Germinal center (tissue), 1 donor: ENCODE results near the gene GAPDHS.
A peak's percentile ranks its signal among the peaks of the same experiment; 100 is the strongest.

Experiments
- DNase-seq: peaks from one replicate; pipeline ENCODE4 v3.0.0; 2012; ENCODE audit warnings: mixed read lengths, low spot score

Gene GAPDHS

GRCh38 chr19:35510626-35510964 lies 22.7 kb upstream of the GAPDHS start:
- DNase-seq = no peak

GRCh38 chr19:35511337-35511736 lies 21.9 kb upstream of the GAPDHS start:
- DNase-seq = no peak

GRCh38 chr19:35512831-35513627 lies 20.2 kb upstream of the GAPDHS start:
- no peak for DNase-seq

- DNase-seq = no peak
Observed at GRCh38 chr19:35513628-35514281, 19.5 kb upstream of the GAPDHS start, which contains the start of gene DMKN. TSS of gene DMKN (minus strand) at chr19:35513649. CDS start at chr19:35513475, 174 bp downstream.

- DNase-seq = no peak
Observed at GRCh38 chr19:35514282-35514809, 18.9 kb upstream of the GAPDHS start.

- DNase-seq = no peak
Observed at GRCh38 chr19:35516310-35516709, 16.9 kb upstream of the GAPDHS start.

GRCh38 chr19:35517342-35517741 lies 15.9 kb upstream of the GAPDHS start:
- DNase-seq = no peak

- no peak for DNase-seq
Observed at GRCh38 chr19:35518313-35518712, 14.9 kb upstream of the GAPDHS start.

- no peak for DNase-seq
Observed at GRCh38 chr19:35519291-35519690, 14.0 kb upstream of the GAPDHS start.

GRCh38 chr19:35521124-35521743 lies 12.0 kb upstream of the GAPDHS start:
- no peak for DNase-seq

- DNase-seq = no peak
Observed at GRCh38 chr19:35522745-35523327, 10.4 kb upstream of the GAPDHS start.

GRCh38 chr19:35524181-35524837 lies 8.9 kb upstream of the GAPDHS start:
- no peak for DNase-seq

GRCh38 chr19:35525873-35526272 lies 7.4 kb upstream of the GAPDHS start:
- DNase-seq = no peak

- no peak for DNase-seq
Observed at GRCh38 chr19:35528218-35529038, 4.8 kb upstream of the GAPDHS start, which contains the start of gene SBSN. TSS of gene SBSN (minus strand) at chr19:35528311. CDS start at chr19:35528281, 30 bp downstream.

GRCh38 chr19:35529241-35530218 lies 3.7 kb upstream of the GAPDHS start:
- DNase-seq = no peak

- DNase-seq = no peak
Observed at GRCh38 chr19:35531291-35531690, 2.0 kb upstream of the GAPDHS start.

GRCh38 chr19:35533822-35534392 lies 651 bp downstream of the GAPDHS start:
- peak; percentile 29 for DNase-seq

GRCh38 chr19:35534803-35535480 lies 1.7 kb downstream of the GAPDHS start:
- no peak for DNase-seq

GRCh38 chr19:35539314-35539713 lies 6.1 kb downstream of the GAPDHS start:
- no peak for DNase-seq
